ENCODE measurements around the gene ATL3.
A peak's percentile ranks its signal among the peaks of the same experiment; 100 is the strongest.
"Not testable (repeated sequence)": the region's sequence is repeated elsewhere in the genome, so short reads cannot be mapped to it uniquely, and the experiment has no call there.

The ATL3 gene

GRCh38 chr11:63680834-63681320 lies 9.7 kb upstream of the ATL3 start:
- DNase-seq: peak; percentile 20

- DNase-seq: no peak
Observed at GRCh38 chr11:63673579-63673978, 2.4 kb upstream of the ATL3 start.

- DNase-seq: no peak
Observed at GRCh38 chr11:63672936-63673539, 1.9 kb upstream of the ATL3 start.

- DNase-seq: no peak
Observed at GRCh38 chr11:63672156-63672463, 934 bp upstream of the ATL3 start.

- peak; percentile 28 for DNase-seq
Observed at GRCh38 chr11:63670433-63671321, 499 bp downstream of the ATL3 start.

- DNase-seq: no peak
Observed at GRCh38 chr11:63670096-63670432, 1.1 kb downstream of the ATL3 start.

GRCh38 chr11:63667995-63668795 lies 3.0 kb downstream of the ATL3 start:
- no peak for DNase-seq

- DNase-seq: no peak
Observed at GRCh38 chr11:63666874-63667273, 4.3 kb downstream of the ATL3 start.

GRCh38 chr11:63663809-63664208 lies 7.4 kb downstream of the ATL3 start:
- no peak for DNase-seq

GRCh38 chr11:63660972-63661371 lies 10.2 kb downstream of the ATL3 start:
- no peak for DNase-seq

- DNase-seq: no peak
Observed at GRCh38 chr11:63652671-63653070, 18.5 kb downstream of the ATL3 start.

- no peak for DNase-seq
Observed at GRCh38 chr11:63643205-63643604, 28.0 kb downstream of the ATL3 start.

GRCh38 chr11:63641727-63642126 lies 29.4 kb downstream of the ATL3 start:
- DNase-seq: no peak

- no peak for DNase-seq
Observed at GRCh38 chr11:63639199-63639832, 31.9 kb downstream of the ATL3 start.

- not testable (repeated sequence) for DNase-seq
Observed at GRCh38 chr11:63638436-63638835, 32.7 kb downstream of the ATL3 start.

GRCh38 chr11:63635762-63636465 lies 35.3 kb downstream of the ATL3 start:
- DNase-seq: peak; percentile 77

GRCh38 chr11:63629426-63629825 lies 41.8 kb downstream of the ATL3 start:
- no peak for DNase-seq

GRCh38 chr11:63623513-63624140 lies 47.5 kb downstream of the ATL3 start:
- DNase-seq: no peak

- no peak for DNase-seq
Observed at GRCh38 chr11:63622323-63622722, 48.9 kb downstream of the ATL3 start.

- DNase-seq: no peak
Observed at GRCh38 chr11:63621071-63621470, 50.1 kb downstream of the ATL3 start.

GRCh38 chr11:63619967-63620366 lies 51.2 kb downstream of the ATL3 start:
- DNase-seq: no peak

- not testable (repeated sequence) for DNase-seq
Observed at GRCh38 chr11:63617686-63618085, 53.5 kb downstream of the ATL3 start.
